ENCODE results near the gene DOCK8. TPM values are rescaled to one million over a fixed set of nuclear protein-coding genes. Genes with fewer than 3 reads are reported as not detected.
A peak's percentile ranks its signal among the peaks of the same experiment; 100 is the strongest.

The DOCK8 gene
- total RNA-seq, 1 experiment from 2014 or later = 1.4 TPM

- no peak overlapping the region for H3K23ac ChIP-seq (ENCODE audit: insufficient read length, low read depth, low read length)
- H4K20me1 ChIP-seq (ENCODE audit: control insufficient read depth, insufficient read depth, insufficient read length) = no peaks in the 10 kb centered on the region
- peak overlapping the region; percentile 10 for H2AFZ ChIP-seq (ENCODE audit: low read length)
- no peaks in the 10 kb centered on the region for H3K79me2 ChIP-seq (ENCODE audit: insufficient read depth, low read length)
- no peaks in the 10 kb centered on the region for H3K27me3 ChIP-seq (ENCODE audit: insufficient read depth, low read length)
- WGBS (ENCODE audit: extremely low coverage, insufficient read length, low lambda C conversion rate) = no CpG with 5 or more reads among the region's 49 CpGs
- H3K27me3 Mint-ChIP-seq (ENCODE audit: low read depth) = no peaks in the 10 kb centered on the region
- no peak overlapping the region for H4K8ac ChIP-seq (replicated peaks; ENCODE audit: insufficient read length, low read depth, low read length)
- no peaks in the 10 kb centered on the region for H3K79me1 ChIP-seq (ENCODE audit: insufficient read depth, low read depth, low read length, poor library complexity, severe bottlenecking)
- no peak overlapping the region for H2AK5ac ChIP-seq (ENCODE audit: insufficient read length, low read length)
- peaks cover 8% of the 10 kb centered on the region for H3K23me2 ChIP-seq (ENCODE audit: insufficient read length, low read depth, low read length, poor library complexity, severe bottlenecking)
- H3K27ac Mint-ChIP-seq = peak overlapping the region; percentile 96 to 98 (median 98)
- DNase-seq = peak; percentile 92
- no peak overlapping the region for H3K18ac ChIP-seq (ENCODE audit: insufficient read length, low read depth, low read length)
- peak overlapping the region; percentile 89 for H3K4me2 ChIP-seq (ENCODE audit: insufficient read depth, insufficient read length, low read length)
- H3T11ph ChIP-seq (ENCODE audit: low read length) = no peak overlapping the region
- peaks cover 5 to 13% (median 11%) of the 10 kb centered on the region in 3 experiments; a peak in 6 of 7 replicates for H3K36me3 Mint-ChIP-seq (ENCODE audit: insufficient read depth in 1 of 3, low read depth in 3 of 3)
- TF ChIP-seq CTCF (conservative IDR thresholded peaks at IDR 0.05) = no peak
- H3K9me3 Mint-ChIP-seq = no peaks in the 10 kb centered on the region
- peaks cover 21 to 32% of the 10 kb centered on the region in 2 experiments for H3K4me1 Mint-ChIP-seq
- H4K91ac ChIP-seq (ENCODE audit: insufficient read length, low read depth, low read length) = no peak overlapping the region
- no peak overlapping the region for H3K4ac ChIP-seq (ENCODE audit: low read depth, low read length)
- no peak overlapping the region for H3K27ac ChIP-seq (ENCODE audit: insufficient read length, low read depth, low read length)
- H4K5ac ChIP-seq (ENCODE audit: insufficient read length, low read depth, low read length) = no peak overlapping the region
- H2BK12ac ChIP-seq (ENCODE audit: insufficient read length, low read depth, low read length) = no peak overlapping the region
- no peaks in the 10 kb centered on the region for H3K9me3 ChIP-seq (ENCODE audit: control insufficient read depth, low read depth, low read length)
- H3K9ac ChIP-seq (ENCODE audit: extremely low read depth, insufficient read length, low read length) = peak overlapping the region; percentile 55
- H3K4me1 ChIP-seq (ENCODE audit: insufficient read depth, low read length) = no peaks in the 10 kb centered on the region; the same call in 1 of the 2 replicates
- peak overlapping the region; percentile 51; the same call in 1 of the 2 replicates for H3K14ac ChIP-seq (ENCODE audit: insufficient read depth, low read length)
- H3K4me3 Mint-ChIP-seq = peak overlapping the region; percentile 87 to 94
- no peak overlapping the region for H2BK120ac ChIP-seq (ENCODE audit: low read depth, low read length, poor library complexity, severe bottlenecking)
- no peak overlapping the region for H2BK15ac ChIP-seq (ENCODE audit: low read depth, low read length)
- no peak overlapping the region for H2BK20ac ChIP-seq (ENCODE audit: low read depth, low read length, poor library complexity, severe bottlenecking)
- H2BK5ac ChIP-seq (ENCODE audit: insufficient read length, low read length) = no peak overlapping the region
- peak overlapping the region; percentile 2 for H3K56ac ChIP-seq (ENCODE audit: insufficient read length, low read depth, low read length)
Observed at GRCh38 chr9:469672-470551, 255.2 kb downstream of the DOCK8 start.
